Renal pelvis (tissue), 4 donors: ENCODE measurements around the gene RAB15. TPM values are rescaled to one million over a fixed set of nuclear protein-coding genes. Genes with fewer than 3 reads are reported as not detected.

Experiments
- DNase-seq: peaks from one replicate; pipeline ENCODE4 v3.0.0-alpha.2; 2013
- polyA plus RNA-seq, 3 donors: library from polyadenylated mRNA; unstranded; fragments of 120-200 nt; gene quantifications; one replicate each; pipeline ENCODE4 v1.2.1, GENCODE V29; 2013; ENCODE audit not compliant: insufficient read length in 3 of 3

RAB15 gene
- polyA plus RNA-seq, 3 donors = 23.9 to 25.3 (median 24.3) TPM

DNA sequence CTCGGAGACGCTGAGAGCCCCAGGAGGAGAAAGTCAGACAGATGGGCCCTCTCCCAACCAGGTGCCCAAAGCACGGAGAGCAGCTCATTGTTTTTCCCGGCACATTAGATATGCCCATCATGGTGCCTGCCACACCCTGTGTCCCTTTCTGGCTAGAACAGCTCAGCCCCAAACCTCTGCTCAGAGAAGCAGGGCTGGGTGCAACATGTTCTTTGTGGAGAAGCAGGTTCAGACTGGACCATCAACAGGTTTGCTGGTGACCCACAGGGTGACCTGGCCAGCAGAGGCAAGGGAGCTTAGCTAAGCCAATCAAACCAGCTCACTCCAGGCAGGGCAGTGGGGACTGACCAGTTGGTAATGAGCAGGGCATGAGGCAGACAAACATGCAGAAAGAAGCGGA, 13.4 kb downstream of the RAB15 start:
- no peak for DNase-seq

DNA sequence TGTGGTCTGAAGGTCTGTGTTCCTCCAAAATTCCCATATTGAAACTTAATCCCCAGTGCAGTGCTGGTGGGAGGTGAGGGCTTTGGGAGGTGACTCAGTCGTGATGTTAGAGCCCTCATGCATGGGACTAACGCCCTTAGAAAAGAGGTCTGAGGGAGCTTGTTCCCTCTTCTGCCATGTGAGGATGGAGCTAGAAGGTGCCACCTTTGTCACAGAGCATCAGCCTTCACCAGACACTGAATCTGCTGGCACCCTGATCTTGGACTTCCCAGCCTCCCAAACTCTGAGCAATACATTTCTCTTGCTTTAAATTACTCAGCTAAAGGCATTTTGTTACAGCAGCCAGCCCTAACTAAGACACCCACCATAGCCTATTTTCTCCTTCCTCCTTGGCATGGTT, 13.9 kb downstream of the RAB15 start:
- no peak for DNase-seq

DNA sequence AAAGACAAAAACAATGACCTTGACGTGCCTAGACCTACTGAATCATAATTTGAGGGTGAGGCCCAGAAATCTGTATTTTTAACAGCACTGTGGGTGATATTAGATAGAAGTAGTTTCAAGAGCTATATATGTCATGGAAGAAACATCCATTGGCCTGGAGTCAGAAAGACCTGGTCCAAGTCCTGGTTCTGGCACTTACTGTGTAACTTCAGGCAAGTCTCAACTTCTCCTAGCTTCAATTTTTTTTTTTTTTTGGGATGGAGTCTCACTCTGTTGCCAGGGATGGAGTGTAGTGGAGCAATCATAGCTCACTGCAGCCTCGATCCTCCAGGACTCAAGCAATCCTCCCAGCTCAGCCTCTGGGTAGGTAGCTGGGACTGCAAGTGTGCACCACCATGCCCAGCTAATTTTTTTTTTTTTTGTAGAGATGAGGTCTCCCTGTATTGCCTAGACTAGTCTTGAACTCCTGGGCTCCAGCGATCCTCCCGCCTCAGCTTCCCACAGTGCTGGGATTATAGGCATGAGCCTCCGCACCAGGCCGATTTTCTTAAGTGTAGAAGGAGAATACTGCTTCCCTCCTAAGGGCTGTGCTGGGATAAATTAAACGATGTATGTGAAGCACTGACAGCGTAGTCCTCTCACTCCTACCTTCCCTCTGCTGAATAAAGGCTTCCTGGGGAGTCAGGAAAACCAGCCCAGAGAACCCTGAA, 15.3 kb downstream of the RAB15 start:
- DNase-seq = no peak

DNA sequence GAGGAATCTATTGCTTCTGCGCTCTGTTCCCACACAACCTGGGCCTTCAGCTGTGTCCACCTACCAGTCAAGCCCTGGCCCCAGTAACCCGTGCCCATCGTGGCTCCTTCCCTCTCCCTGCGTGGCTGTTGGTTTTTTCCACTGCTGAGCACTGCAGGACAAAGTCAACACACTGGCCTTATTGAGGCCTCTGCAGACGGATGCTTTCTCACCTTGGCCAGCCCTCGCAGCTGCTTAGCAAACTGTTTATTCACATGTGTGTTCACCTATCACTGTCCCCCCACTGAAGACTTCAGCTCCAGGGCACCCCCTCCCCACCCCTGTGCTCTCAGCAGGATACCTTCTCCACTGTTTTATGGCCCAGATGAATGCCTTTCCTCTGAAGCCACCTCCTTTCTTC, 16.8 kb downstream of the RAB15 start:
- no peak for DNase-seq

DNA sequence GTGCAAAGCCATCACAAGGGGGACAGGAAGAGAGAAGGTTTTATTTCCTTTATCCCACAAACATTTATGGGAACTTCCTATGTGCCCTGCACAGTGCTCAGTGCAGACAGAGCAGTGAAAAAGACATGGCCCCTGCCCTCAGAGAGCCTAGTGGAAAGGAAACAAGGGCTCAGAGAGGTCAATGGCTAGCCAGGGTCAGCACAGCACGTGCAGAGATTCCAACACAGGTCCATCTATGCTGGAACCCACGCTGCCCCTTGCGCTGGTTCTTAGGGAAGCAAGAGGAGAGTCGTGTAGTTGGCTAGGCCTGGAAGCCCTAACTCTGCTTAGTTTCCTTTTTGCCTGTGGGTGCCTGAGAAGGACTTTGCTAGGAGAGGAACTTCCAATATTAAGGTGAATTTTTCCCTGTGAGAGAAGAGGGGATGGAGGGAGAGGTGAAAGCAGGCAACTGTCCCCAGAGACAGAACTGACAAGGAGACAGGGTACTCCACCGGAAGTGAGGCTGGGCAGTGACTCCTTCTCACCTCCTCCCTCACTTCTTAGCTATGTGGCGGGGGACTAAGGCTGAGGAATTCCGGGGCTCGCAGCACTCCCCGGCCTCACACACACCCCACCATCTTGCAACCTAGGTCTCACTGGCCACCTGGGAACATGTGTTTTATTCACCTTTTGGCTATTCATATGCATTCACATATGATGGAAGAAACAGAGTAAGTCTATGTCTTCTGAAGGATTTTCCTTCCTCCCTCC, 17.5 kb downstream of the RAB15 start:
- no peak for DNase-seq

DNA sequence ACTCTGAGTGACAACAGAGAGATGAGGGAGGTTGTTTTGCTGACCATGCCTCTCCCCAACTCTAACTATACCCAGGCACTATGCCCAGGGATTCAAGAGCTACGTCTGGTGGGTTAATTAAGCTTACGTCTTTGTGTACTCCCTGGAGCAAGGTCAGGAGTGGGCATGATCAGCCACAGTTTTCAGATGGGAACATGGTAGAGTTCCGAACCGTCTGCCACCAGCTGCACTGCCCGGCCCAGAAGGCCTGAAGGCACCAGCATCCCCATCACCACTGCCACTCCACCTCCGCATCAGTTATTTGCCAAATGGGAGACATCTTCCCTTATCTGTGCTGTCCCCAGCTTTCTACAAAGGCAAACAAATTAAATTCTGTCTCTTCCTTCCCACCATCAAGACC, 18.5 kb downstream of the RAB15 start:
- DNase-seq = no peak

DNA sequence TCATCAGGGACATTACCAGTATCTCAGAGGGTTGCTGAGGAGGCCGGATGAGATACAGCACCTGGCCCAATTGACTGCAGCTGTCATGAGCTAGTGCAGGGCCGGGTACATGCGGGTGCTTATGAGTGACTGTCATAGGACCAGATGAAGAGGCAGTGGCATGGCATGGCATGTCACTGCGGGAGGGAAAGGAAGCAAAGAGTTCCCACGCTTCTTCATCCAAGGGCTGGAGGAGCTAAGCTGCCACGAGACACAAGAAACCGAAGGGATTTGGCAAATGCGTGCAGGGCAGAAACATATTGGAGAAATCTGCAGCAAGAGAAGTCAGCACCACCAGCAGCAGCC, 18.9 kb downstream of the RAB15 start:
- DNase-seq = no peak

DNA sequence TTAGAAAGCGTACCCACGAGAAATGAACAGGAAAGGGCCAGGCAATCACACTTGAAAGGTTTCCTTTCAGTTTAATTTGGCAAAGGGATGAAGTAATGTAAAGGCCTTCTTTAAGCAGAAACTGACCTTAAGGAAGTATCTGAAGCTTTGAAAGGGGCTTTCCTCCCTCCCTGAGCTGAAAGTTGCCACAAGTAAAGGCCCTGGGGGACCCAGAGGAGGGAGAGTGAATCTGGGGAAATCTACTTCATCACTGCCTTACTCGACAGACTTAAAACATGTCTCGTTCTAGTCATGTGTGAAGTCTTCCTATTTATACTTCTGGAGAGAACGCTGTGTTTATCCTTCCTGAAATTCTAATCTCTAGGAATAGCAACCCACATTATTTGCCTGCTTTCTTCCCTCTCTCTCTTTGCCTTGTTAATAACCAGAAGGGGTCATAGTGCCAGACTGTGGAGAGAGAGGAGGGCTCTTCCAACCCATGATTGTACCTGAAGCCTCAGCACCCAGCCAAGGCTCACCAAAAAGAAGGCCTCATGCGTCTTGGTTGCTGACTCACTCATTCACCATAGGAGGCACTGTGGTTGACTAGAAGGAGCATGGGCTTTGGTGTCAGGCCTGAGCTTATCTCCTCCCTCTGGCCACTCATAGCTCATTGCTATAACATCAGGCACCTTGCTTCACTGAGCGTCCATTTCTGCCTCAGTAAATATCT, 19.4 kb downstream of the RAB15 start:
- no peak for DNase-seq

DNA sequence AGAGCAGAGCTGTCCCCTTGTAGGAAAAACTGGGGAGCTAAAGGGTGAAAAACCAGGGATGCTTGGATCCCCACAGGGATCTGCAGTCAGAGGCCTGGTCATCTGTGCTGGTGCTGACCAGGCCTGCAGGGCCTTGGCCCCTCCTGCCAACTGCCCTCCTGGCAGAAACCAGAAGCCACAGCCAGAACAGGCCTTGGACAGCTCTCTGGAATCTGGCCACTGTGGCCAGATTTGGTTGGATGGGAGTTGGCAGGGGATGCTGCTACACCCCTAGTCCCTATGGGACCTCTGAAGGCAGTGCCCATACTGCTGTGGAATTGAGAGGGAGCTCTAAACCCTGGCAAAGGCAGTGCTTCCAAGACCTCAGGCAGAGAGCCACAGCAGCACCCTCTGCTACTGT, 20.4 kb downstream of the RAB15 start:
- DNase-seq = no peak

DNA sequence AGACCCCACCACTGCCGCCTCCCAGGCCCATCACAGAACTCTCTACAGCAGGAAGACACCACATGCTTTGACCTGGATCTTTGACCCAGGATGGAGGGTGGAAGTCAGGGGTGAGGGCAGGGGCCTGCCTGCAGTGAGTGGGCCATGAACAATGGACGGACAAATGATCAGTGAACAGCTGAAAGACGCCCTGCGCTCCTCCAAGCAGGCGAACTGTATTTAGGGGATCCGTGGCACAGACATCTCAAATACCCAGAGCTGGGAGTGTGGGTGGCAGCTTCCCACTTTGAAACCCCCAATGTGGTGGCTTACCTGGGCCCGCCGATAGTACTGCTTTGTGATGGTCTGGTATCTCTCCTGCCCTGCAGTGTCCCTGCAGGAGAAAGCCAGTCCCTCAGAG, 20.8 kb downstream of the RAB15 start:
- no peak for DNase-seq

DNA sequence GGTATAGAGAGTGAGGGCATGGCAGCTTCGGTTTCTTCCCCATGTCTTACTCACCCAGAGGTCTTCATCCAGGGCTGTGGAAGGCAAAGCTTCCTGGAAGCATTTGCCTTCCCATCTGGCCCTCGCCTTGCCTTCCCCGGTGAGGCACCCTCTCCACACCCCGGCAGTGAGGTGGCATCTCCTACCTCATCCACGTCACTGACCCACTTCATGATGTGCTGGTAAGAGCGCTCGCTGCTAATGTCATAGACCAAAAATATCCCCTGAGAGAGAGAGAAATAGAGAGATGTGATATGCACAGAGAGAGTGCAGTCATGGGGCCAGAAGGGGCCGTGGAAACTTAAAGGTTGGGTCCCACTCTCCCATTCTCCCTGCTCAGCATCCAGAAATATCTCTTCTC, 21.2 kb downstream of the RAB15 start:
- DNase-seq = no peak

DNA sequence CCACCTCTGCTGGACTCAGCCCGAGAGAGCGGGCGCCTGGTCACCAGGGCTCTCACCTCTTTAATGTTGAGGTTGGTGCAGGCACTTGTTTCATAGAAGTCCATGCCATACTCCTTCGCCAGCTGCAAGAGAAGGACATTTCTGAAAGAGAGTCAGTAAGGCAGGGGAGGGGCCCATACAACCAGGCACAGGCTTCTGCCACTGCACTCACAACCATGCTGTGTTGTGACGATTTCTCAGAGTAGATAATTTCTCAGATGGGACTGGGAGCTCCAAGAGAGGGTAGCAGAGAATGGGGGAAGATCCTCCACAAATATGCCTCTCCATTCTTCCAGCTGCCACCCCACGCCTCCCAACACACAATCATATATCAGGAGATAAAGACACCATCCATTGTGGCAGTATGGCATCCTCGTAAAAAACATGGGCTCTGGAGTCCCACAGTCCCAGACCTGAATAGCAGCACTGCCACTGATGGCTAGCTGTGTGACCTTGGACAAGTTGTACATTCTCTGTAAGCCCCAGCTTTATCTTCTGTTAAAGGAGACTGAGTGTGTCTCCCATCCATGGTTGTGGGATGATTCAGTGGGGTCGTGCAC, 23.4 kb downstream of the RAB15 start:
- no peak for DNase-seq

DNA sequence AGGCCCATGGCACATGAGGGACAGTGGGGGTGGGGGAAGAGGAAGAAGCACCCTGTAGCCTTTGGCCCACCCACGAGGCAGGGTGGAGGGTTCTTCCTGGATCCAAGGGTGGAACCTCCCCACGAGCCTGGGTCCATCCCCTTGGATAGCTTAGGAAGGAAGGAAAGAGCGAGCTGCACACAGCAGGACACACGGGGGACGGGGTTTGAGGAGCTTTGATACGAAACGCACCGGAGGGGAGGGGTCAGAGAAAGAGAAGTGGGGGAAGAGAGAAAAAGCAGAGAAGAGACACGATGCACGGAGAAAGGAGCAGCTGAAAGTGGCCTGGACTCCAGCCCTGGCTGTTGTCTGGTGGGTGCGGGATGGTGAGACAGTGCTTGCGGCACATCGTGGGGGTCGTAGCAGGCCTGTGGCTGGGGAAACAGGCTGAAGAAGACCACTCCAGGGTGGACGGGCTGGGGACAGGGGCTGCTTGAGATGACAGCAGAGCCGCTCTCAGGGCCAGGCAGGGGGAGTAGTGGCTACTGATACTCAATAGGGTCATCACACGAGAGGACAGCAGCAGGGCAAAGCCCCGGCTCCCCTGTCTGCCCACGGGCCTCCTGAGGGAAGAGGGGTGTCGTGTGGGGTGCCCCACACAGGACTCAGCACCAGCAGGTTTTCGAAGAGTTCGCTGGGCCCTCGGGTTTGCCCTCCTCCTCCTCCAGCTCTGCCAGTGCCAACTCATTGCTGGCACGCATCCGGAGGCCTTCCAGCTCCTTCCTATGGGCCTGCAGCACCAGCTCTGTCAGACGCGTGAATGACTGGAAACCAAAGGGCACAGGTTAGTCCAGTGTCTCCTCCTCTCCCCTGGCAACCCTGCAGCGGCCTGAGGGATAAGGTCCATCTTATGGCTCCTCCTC, 24.2 kb downstream of the RAB15 start:
- no peak for DNase-seq

DNA sequence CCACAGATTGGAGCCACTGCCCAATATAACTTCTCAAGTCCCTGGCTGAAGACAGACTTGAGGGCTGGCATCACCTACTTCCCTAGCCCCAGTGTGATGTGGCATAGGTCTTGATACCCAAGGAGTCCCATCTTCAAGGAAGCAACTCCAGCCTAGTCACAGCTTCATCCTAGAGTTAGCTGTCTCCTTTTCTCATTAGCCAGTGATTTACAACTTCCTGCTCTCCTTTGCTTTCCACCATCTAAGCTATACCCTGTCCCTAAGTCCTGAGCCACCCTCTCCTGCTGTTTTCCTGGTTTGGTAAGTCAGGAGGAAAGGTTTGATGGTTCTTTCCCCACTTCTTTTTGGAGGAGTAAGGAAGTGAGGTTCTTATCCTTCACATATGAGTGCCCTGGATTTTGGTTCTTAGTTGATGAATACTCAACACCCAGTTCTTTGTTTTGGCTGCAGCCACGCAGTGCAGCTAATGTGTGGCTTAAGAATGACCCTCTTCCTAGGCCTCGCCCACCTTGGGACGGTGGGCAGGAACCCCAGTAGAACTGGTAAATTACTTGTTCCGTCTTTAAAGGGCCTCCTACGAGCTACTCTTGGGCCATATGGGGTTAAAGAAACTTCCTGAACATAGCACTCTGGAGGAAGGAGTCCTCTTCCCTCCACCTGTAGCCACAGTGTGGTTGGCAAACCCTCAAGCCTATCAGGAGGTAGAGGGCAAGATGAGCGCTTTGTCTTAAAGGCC, 25.7 kb downstream of the RAB15 start:
- no peak for DNase-seq

DNA sequence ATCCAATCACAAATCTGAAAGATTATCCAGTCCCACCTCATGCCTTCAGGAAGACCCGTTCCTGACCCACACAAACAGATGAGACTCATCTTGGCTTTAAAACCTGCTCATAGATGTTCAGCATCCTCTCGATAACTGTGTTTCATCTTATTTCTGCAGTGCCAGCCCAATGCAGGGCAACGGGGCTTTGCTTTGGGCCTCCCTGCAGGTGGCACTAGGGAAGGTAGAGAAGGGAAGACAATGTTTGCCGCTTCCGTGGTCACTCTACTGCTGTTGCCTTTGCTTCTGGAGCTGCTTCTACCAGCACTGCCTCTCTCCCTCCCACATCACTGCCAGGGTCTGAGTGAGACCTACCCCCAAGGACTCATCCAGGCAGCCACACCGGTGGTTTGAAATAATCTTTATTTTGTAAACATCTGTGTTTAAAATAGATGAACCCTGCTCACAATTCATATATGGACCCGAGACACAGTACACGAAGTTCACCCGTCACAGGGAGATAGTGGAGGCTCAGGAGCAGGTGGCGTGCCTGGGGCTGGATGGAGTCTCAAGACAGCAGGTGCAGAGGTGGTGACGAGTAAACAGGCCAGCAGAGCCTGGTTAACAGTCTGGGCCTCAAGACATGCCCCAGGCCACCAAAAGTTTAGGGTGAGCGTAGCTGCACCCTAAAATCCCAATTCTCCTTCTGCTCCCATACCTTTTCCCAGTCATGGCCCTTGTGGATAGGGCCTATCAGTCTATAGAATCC, 26.5 kb downstream of the RAB15 start:
- DNase-seq = no peak

DNA sequence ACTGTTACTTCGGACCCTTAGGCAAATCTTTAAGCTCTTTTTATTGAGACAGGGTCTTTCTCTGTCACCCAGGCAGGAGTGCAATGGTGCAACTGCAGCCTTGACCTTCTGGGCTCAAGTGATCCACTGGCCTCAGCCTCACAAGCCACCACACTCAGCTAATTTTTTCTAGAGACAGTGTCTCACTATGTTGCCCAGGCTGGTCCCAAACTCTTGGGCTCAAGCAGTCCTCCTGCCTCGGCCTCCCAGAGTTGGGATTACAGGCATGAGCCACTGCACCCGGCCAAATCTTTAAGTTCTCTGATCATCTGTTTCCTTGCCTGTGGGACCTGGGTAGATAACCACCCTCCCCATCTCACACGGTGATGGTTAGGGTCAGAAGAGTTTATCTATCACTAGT, 27.3 kb downstream of the RAB15 start:
- DNase-seq = no peak

DNA sequence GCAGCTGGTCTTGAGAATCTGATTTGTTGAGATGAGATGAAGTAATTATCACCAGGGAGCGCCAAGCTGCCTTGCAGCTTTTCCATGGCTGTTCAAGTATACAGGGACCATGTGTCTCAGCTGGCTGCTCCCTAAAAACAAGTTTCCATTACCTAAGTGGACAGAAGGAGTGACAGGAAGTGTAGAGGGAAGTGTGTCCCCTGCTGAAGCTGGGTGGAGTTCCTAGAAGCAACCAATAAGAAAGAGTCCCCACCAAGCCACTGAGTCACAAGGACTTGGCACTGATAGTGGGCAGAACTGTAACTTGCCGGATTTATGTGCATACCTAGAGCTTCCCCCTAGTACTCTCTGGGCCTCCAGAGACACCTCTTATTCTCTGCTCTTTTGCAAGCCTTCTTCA, 28.1 kb downstream of the RAB15 start:
- DNase-seq = no peak

DNA sequence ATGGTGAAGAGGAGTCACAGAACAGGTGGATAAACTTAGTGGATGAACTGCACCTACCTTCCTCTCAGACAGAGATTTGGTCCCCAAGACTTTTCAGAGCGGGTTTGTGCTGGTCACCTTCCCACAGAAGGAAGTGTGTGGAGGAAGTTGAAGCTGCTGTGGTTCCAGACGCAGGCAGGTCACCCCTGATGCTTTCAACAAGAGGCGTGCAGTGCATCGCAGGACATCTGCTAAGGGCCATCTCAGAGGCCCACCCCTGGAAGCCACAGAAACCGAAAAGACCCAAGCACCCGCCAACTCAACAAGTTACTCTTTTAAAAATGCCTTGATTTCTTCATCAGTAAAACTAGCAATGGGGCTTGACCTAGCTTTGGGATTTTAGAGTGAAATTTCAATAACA, 28.6 kb downstream of the RAB15 start:
- no peak for DNase-seq

DNA sequence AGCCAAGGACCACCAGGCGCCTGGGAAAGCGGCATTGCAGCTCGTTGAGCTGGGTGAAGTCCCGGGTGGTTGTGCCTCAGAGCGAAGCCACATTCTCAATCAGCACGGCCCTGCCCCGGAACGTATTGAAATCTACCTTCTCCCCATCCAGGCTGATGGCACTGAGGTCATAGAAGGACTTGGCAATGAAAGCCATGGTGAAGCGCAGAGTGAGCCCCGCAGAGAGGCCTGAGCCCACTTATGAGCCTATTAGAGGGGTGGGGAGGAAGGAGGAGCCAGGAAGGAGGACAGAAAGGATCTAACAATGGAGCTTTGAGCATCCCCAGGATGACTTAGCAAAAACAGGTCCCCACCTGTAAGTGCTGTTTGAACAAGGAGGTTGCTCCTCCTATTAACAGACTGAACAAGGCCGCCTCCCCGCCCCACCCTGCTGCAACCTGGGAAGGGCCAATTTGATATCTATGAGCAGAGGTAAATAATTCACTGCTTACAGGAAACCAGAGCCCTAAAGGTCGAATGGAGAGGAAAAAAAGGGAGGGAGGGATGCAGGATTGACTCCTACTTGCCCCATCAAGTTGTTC, 29.5 kb downstream of the RAB15 start, which contains the start of gene GPX2:
Gene GPX2 (minus strand): TSS at position 215 of the 581 bp plus-strand sequence. CDS start 19 bp downstream, at position 196.
- DNase-seq = no peak
